H1 (cell line): ENCODE data around the gene TPP2.

Source experiments
- CHD1 ChIP-seq: IDR thresholded peaks from 2 replicates; pipeline ENCODE4 v1.6.1; 2012; ENCODE audit warnings: low read depth, low read length, improper control_type of control experiment
- CREB1 ChIP-seq: IDR thresholded peaks from 2 replicates; pipeline ENCODE4 v1.6.1; 2012; ENCODE audit warnings: inconsistent platforms
- CTCF ChIP-seq, 3 experiments: IDR thresholded peaks; 1 replicate in 2 of 3; 2 replicates in 1 of 3; pipeline versions ENCODE4 v1.5.1 to v1.6.1; 2011; ENCODE audit warnings: low read length in 3 of 3, mild to moderate bottlenecking in 3 of 3, inconsistent platforms in 2 of 3, low read depth in 1 of 3, moderate library complexity in 1 of 3; ENCODE audit not compliant: insufficient read depth in 1 of 3; ENCODE audit errors: control extremely low read depth in 1 of 3
- EP300 ChIP-seq, 2 experiments: IDR thresholded peaks; 1 replicate in 1 of 2; 2 replicates in 1 of 2; pipeline ENCODE4 v1.6.1; 2011 to 2012; ENCODE audit warnings: low read depth in 2 of 2, low read length in 2 of 2, mild to moderate bottlenecking in 2 of 2, borderline replicate concordance in 1 of 2, inconsistent platforms in 1 of 2, moderate library complexity in 1 of 2
- HDAC6 ChIP-seq: IDR thresholded peaks from one replicate; pipeline ENCODE4 v1.7.1; 2012; ENCODE audit warnings: low read depth, mild to moderate bottlenecking, inconsistent platforms, low read length, moderate library complexity
- MAX ChIP-seq: IDR thresholded peaks from 2 replicates; pipeline ENCODE4 v1.6.1; 2012; ENCODE audit warnings: inconsistent platforms
- NRF1 ChIP-seq: IDR thresholded peaks from 2 replicates; pipeline ENCODE4 v1.6.1; 2011; ENCODE audit warnings: mild to moderate bottlenecking, low read depth, low read length, improper control_type of control experiment
- POLR2AphosphoS5 ChIP-seq: IDR thresholded peaks from 2 replicates; pipeline ENCODE4 v1.6.1; 2011; ENCODE audit warnings: low read depth, low read length
- RAD21 ChIP-seq, 2 experiments: IDR thresholded peaks in 1 of 2; conservative IDR thresholded peaks in 1 of 2; 2 replicates each; pipeline ENCODE4 v1.6.1; 2011; ENCODE audit warnings: low read depth in 2 of 2, low read length in 2 of 2, improper control_type of control experiment in 1 of 2, inconsistent platforms in 1 of 2, mild to moderate bottlenecking in 1 of 2, moderate library complexity in 1 of 2
- SUZ12 ChIP-seq: fragments of 200-600 bp; sonication (generic); IDR thresholded peaks from 2 replicates; pipeline ENCODE4 v1.6.1; 2012; ENCODE audit warnings: mild to moderate bottlenecking, inconsistent platforms, low read length, moderate library complexity, mixed read lengths

GRCh38 chr13:102628559-102628958 is 31.8 kb downstream of the TPP2 start:
- TF ChIP-seq POLR2AphosphoS5 (no peak), EP300 (IDR thresholded peaks at IDR 0.05; ENCODE audit: borderline replicate concordance in 1 of 2, low read depth in 2 of 2, low read length in 2 of 2) (no peak), CTCF (IDR thresholded peaks at IDR 0.05; ENCODE audit: control extremely low read depth in 1 of 3, insufficient read depth in 1 of 3, low read depth in 1 of 3, low read length in 3 of 3) (no peak), HDAC6 (no peak), SUZ12 (no peak), CREB1 (no peak), CHD1 (no peak), NRF1 (no peak), RAD21 (IDR thresholded peaks at IDR 0.05 in 1 of 2, conservative IDR thresholded peaks at IDR 0.05 in 1 of 2; ENCODE audit: low read depth in 2 of 2, low read length in 2 of 2) (no peak), MAX (no peak)
